GM21526 (cell line): ENCODE data around the gene MMAA.
"Not testable (repeated sequence)": the region's sequence is repeated elsewhere in the genome, so short reads cannot be mapped to it uniquely, and the experiment has no call there.

Experiments
- ATAC-seq: cut with Tn5 transposase; IDR thresholded peaks from one replicate; pipeline ENCODE4 v1.9.1; 2021; ENCODE audit warnings: moderate library complexity; ENCODE audit not compliant: unreplicated experiment, low FRiP score

MMAA gene

DNA sequence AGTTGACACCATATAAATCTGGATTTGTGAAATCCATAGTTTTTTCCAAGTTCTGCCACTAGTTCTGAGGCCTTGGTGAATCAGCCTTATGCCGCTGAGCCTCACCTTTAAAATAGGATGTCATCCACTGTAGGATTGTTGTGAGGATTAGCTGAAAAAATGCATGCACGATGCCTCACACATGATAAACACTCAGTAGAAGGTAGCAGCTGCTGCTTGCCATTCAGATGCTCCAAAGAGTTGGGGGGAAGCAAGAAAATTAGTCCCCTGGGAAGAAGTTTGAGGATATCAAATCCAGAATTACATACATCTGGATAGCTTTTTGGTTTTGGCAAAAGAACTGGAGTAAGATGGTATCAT, 7.4 kb downstream of the MMAA start:
- ATAC-seq: no peak

DNA sequence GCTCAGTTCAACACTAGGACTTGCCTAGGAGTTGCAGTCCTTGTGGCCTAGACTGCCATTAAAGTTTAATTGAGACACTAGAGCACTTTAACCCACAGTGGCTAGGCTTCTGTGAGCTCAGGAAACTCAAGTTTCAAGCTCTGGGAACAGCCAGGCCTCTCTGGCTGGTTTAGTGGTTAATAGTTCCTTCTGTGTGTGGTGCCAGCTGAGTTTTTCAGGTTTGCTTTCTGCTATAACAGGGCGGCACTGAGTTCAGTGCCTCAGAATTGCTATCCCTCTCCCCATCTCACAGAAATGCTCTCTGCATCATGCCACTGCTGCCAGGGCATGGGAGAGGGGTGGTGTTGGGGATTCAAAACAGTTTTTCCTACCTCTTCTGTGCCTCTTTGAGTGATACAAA, 15.9 kb downstream of the MMAA start:
- ATAC-seq: no peak

DNA sequence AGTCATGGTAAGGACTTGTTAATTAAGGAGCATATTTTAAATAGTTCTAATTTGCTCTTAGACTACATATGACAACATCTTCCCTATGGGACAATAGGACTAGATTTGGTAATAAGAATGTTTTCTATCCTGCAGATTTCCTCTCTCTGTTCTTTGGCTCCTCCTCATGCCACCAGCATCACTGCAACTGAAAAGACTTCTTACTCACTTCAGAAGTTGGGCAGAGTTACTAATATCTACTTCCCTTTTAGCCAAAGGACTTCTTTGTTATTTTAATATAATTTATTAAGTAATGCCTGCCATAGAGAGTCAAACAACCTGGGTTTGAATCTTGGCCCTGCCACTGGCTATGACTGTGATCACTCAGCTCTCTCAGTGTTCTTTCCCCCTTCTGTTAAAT, 16.4 kb downstream of the MMAA start:
- ATAC-seq: no peak

DNA sequence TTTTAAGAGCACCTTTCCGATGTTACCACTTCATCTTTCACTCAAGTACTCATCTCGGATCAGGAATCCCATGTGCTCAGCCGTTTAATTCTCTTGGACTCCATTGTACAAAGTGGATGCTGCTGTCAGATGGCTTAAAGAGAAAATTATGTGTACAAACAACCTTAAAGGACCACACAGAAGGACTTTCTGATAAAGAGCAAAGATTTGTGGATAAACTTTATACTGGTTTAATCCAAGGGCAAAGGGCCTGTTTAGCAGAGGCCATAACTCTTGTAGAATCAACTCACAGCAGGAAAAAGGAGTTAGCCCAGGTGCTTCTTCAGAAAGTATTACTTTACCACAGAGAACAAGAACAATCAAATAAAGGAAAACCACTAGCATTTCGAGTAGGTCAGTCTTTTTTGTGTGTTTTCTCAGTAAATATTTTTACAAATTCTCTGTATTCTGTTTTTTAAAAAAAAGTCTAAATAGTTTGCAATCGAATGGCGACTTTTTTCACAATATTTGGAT, 20.1 kb downstream of the MMAA start:
- ATAC-seq: no peak

DNA sequence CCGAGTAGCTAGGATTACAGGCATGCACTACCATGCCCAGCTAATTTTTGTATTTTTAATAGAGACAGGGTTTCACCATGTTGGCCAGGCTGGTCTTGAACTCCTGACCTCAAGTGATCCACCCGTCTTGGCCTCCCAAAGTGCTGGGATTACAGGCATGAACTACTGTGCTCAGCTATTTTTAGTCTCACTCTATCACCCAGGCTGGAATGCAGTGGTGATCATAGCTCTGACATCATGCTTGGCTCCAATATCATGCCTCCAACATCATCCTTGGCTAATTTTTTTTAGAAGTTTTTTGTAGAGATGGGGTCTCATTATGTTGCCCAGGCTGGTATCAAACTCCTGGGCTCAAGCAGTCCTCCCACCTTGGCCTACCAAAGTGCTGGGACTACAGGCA, 21.1 kb downstream of the MMAA start:
- not testable (repeated sequence) for ATAC-seq

DNA sequence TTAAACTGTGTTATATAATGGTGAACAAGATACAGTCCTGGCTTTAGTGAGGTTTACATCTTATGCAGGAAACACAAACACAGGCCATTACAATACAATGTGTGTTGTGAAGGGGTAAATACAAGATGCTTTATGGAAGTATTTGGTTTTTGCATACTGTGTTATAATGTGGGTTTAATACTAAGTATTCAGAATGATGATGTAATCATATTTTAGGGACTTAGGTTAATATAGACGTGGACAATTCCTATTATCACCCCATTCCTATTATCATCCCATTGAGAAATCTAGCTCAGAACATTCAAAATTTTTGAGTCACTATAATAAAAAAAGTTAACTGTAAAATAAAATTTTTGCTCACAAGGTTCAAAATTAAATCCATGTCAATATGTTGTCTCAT, 24.1 kb downstream of the MMAA start:
- ATAC-seq: no peak

DNA sequence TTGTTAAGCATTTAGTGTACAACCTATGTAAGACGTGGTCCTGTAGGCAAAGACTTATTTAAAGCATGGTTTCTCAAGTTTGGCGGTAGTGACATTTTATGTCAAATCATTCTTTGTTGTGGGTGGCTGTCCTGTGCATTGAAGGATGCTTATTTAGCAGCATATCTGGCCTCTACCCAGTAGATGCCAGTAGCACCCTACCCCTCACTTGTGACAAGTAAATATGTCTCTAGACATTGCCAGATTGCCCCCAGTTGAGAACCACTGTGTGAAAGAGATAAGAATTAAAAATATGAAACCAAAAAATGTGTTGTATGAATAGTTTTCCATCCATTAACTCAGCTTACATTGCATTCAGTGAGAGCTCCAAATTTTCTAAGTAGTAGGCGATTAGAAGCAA, 25.5 kb downstream of the MMAA start:
- ATAC-seq: no peak

DNA sequence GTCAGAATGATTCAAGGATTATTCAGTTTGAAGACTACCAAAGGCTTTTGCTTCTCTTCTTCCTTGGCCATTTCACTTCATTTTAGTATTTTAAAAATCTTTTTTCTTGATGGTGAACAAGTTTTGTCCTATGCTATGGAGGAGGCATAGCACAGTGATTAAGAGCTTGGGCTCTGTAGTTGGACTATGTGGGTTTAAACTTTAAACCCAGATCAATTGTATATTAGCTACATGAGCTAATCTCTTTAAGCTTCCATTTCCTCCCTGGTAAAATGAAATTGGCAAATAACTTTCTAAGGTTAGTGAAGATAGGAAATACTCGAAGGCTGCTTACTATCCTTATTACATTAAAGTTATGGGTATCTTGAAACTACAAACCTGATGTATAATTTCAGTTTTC, 37.0 kb downstream of the MMAA start:
- ATAC-seq: no peak

DNA sequence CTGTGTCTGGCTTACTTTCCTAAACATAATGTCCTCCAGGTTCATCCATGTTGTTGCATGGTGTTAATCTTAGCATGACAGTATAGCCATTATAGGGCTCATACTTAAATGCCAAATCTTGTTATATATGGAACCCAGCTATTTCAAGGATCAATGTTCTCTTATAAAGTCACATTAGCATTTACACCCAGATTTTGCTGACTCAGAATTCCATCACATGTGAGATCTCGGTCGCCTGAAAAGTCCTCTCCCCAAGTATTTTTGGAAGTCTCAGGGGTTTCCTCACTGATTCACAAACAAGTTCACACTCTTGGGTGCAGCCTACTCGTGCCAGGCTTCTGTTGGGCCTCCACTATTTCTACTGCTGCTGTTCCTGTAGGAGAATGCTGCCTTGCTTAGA, 40.9 kb downstream of the MMAA start:
- no peak for ATAC-seq

DNA sequence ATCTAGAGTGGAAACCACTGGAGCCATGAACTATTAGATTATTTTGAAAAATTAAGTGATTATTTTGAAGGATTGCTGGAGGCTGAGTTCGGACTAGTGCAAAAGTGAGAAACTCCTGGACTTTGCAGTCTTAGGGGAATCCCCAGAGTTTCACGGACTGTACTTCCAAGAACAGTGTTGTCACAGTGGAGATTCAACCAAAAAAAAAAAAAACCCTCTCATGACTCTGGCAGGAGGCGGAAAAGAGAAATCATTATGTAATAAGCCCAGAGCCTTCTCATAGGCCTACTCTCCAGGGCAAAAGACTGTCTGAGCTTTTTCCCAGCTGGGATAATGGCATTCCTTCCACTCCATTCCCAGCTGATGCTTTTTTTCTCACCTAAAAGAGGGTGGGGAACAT, 44.0 kb downstream of the MMAA start:
- no peak for ATAC-seq

DNA sequence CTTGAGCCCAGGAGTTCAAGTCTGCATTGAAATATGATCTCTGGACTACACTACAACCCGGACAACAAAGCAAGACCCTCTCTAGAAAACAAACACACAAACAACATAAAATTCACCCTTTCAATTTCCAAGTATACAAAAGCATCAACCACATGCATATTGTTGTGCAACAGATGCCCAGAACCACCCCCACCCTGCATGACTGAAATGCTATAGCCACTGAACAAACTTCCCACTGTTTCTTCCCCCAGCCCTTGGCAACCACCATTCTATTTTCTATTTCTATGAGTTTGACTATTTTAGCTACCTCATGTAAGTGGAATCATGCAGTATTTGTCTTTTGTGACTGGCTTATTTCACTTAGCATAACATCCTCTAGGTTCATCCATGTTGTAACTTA, 46.6 kb downstream of the MMAA start:
- no peak for ATAC-seq

DNA sequence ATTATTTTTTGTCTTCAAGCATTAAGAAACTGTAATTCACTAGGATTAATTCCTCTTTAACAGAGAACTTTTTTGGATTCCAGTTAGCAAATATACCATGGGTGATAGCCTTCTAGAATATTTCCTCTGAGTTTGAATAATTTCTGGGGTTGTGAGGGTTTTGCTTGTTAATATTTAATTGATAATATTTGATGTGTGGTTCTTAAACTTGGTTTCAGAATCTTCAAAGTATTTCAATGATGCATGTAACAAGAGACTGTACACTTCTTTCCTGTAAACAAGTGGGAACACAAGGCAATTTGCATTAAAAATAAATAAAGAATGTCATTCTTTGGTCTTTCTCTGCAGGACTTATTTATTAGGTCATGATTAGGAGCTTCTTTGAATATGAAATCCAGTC, 51.2 kb downstream of the MMAA start:
- ATAC-seq: no peak

DNA sequence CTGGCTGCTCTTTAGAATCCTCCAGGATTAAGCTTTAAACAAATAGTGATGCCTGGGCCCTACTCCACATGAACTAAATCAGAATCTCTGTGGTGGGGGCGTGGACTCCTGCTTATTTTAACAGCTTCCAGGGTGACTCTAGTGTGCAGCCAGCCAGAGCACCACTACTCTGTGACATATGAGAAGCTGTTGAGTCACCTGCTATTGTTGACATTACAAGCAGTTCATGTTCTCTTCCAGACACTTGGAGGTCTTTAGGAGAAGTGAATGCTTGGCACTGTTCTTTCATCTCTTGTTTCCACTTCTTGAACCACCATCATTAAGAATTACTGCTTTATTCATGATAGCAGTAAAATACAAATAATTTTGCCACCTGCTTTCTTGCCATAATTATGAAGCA, 60.3 kb downstream of the MMAA start:
- ATAC-seq: no peak

DNA sequence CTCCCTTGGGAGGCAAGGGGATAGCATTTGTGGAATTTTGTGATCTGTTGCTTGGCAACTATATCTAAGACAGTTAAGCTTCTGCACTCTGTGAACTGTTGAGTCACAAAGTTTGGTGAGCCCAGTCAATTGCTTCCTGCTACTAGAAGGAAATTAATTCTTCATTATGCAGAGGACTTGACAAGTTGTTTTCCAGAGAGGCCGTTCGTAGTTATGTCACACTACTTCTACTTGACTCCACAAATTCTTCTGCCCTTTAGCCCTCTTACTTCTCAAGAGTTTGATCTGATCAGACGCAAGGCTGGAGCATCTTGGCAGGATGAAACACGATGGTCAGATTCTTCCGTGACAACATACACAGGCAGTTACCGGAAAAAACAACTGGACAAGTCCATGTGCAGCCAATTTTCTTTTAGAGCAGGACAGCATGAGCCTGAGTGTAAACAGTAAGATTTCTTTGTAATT, 60.8 kb downstream of the MMAA start, which contains the start of gene C4orf51:
C4orf51 (plus strand) TSS at position 156 of the 465 bp plus-strand sequence; CDS start at position 214, 58 bp downstream.
- no peak for ATAC-seq

DNA sequence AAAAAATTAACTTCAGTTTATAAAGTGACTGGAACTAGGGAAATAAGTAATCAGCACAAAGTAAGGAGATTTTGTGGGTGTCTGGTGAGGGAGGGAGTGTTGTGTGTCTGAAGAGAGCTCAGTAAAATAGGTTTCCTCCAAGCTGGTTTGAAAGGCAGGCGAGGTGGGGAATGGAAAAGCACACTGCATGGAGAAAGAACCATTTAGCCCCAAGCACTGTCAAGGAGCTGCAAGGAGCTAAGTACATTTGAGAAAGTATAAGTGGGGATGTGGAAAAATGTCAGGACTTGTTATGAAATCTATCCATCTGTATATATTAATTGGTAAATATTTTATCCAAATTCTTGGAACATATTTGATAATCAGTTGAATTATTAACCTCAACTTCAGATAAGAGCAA, 61.7 kb downstream of the MMAA start:
- ATAC-seq: no peak

DNA sequence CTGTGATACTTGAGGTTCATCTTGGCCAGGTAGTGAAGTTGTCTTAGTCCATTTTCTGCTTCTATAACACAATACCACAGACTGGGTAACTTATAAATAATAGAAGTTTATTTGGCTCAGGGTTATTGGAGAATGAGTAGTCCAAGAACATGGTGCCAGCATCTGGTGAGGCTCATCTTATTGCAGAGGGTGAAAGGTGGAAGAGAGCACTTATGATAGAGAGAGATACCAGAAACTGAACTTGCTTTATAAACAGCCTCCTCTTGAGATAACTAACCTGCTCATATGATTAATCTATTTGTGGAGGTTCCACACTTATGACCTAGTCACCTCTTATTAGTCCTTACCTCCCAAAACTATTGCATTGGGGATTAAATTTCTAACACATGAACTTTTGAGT, 62.3 kb downstream of the MMAA start:
- no peak for ATAC-seq

DNA sequence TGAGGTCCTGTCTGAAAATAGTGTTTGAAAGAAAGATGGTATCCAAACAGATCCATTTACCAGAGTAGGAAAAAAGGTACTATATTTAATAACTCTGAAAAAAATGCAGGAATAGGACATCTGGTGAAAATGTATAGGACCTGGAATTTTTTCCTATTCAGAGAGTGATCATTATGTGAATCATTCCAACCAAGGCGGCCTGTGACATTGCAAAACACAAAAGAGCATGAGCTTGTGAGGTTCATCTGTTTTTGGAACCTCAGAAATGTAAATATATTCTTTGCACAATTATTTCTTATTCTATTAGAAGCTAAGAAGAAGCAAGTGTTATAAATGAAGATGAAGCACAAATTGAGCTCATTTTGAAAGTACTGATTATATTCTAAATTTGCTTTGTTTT, 62.8 kb downstream of the MMAA start:
- no peak for ATAC-seq

DNA sequence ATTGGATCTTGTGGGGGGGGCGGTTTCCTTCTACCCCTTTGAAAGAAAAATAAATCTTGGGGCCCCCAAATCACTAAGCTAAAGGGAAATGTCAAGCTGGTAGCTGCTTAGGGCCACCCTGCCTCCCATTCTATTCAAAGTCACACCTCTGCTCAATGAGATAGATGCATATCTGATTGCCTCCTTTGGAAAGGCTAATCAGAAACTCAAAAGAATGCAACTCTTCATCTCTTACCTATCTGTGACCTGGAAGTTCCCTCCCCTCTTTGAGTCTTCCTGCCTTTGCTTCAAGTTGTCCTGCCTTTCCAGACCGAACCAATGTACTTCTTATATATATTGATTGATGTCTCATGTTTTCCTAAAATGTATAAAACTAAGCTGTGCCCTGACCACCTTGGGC, 67.8 kb downstream of the MMAA start:
- ATAC-seq: no peak

DNA sequence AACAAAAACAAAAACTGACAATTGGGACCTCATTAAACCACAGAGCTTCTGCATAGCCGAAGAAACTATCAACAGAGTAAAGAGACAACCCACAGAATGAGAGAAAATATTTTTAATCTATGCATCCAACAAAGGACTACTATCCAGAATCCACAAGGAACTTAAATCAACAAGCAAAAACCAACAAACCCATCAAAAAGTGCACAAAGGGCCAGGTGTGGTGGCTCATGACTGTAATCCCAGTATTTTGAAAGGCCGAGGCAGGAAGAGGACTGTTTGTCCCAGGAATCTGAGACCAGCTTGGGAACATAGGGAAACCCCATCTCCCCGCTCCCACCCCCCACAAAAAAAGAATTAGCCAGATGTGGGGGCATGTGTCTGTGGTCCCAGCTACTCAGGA, 71.4 kb downstream of the MMAA start:
- ATAC-seq: no peak

DNA sequence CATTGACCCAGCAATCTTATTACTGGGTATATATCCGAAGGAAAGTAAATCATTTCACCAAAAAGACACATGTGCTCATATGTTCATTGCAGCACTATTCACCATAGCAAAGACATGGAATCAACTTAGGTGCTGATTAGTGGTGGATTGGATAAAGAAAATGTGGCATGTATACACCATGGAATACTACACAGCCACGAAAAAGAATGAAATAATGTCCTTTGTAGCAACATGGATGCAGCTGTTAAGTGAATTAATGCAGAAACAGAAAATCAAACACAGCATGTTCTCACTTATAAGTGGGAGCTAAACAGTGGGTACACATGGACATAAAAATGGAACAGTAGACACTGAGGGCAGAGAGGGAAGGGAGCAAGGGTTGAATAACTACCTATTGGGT, 72.2 kb downstream of the MMAA start:
- not testable (repeated sequence) for ATAC-seq

DNA sequence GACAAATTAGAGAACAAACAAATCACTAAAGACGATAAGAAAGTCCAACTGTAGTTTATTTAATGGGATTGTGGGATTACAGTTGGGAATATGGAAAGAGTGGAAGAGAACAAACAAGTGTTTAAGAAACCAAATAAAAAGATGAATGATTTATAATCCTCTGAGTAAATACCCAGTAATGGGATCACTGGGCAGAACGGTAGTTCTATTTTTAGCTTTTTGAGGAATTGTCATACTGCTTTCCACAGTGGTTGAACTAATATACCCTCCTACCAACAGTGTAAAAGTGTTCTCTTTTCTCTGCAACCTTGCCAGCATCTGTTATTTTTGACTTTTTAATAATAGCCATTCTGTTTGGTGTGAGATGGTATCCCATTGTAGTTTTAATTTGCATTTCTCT, 75.7 kb downstream of the MMAA start:
- no peak for ATAC-seq

DNA sequence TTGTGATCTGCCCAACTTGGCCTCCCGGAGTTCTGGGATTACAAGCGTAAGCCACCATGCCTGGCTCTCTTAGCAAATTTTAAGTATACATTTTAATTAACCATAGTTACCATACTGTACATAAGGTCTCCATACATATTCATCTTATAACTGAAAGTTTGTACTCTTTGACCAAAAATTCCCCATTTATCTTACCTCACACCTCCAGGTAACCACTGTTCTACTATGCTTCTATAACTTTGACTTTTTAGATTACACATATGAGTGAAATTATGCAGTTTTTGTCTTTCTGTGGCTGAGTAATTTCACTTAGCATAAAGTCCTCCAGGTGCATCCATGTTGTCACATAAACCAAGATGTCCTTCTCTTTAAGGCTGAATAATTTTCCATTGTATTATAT, 78.1 kb downstream of the MMAA start:
- no peak for ATAC-seq

DNA sequence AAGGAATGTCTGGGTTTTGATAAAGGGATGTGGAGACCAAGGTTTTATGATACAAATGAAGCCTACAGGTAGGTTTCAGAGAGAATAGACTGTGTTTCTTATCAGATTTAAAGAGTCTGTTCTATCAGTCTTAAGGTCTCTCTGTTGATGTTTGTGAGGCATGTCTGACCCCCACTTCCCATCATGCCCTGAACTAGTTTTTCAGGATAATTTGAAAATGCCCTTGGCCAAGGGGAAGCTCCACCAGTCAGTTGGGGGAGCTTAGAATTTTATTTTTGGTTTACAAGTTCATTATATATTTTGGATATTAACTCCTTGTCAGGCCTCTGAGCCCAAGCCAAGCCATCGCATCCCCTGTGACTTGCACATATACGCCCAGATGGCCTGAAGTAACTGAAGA, 79.3 kb downstream of the MMAA start:
- no peak for ATAC-seq
